Caco-2 (cell line): ENCODE measurements around the gene EZH2. TPM values are rescaled to one million over a fixed set of nuclear protein-coding genes. Genes with fewer than 3 reads are reported as not detected.

Experiments
- BruUV-seq: library from RNA; stranded (reverse); fragments of 400-500 nt; replicated peaks from 2 replicates; lab custom pipeline; 2021; lab: Mats Ljungman, UMichigan
- CTCF ChIA-PET: fragments of 300-600 bp; sonication (Branson Sonifier 250); formaldehyde crosslinking; loops from one replicate; lab custom pipeline; 2022; ENCODE audit warnings: antibody characterized with exemption; lab: Charles Lee
- POLR2A ChIA-PET: fragments of 300-600 bp; sonication (Branson Sonifier 250); formaldehyde crosslinking; loops from one replicate; lab custom pipeline; 2022; ENCODE audit warnings: antibody characterized with exemption; lab: Charles Lee
- DNase-seq, 2 experiments: peaks; one replicate each; pipeline versions ENCODE4 v3.0.0 to v3.0.0-alpha.2; 2020 to 2022
- H3K27me3 ChIP-seq: replicated peaks from 2 replicates; pipeline ENCODE4 v1.6.0; 2011; ENCODE audit warnings: low read length; ENCODE audit not compliant: control insufficient read depth, insufficient read depth
- H3K36me3 ChIP-seq: 2 replicates; pipeline ENCODE4 v1.5.1; 2011; ENCODE audit warnings: low read length; ENCODE audit not compliant: control insufficient read depth, insufficient read depth
- H3K4me1 ChIP-seq: fragments of 250-450 bp; sonication (Bioruptor Pico); 2 replicates; pipeline ENCODE4 v1.5.1; 2020; ENCODE audit warnings: mild to moderate bottlenecking
- H3K4me3 ChIP-seq: 2 replicates; pipeline ENCODE4 v1.5.1; 2011; ENCODE audit warnings: low read depth, mild to moderate bottlenecking, control low read depth, low read length
- H3K9me3 ChIP-seq: fragments of 250-450 bp; sonication (Bioruptor Pico); 2 replicates; pipeline ENCODE4 v1.5.1; 2020; ENCODE audit warnings: mild to moderate bottlenecking, moderate library complexity
- H3K27ac Mint-ChIP-seq: one replicate; pipeline ENCODE4 v1.8.0; 2022; ENCODE audit warnings: mixed read lengths; ENCODE audit not compliant: unreplicated experiment
- H3K27me3 Mint-ChIP-seq: one replicate; pipeline ENCODE4 v1.8.0; 2022; ENCODE audit warnings: mixed read lengths; ENCODE audit not compliant: insufficient read depth, unreplicated experiment
- H3K36me3 Mint-ChIP-seq: one replicate; pipeline ENCODE4 v1.8.0; 2022; ENCODE audit warnings: mild to moderate bottlenecking, mixed read lengths; ENCODE audit not compliant: insufficient read depth, unreplicated experiment
- H3K4me1 Mint-ChIP-seq: one replicate; pipeline ENCODE4 v1.8.0; 2022; ENCODE audit warnings: low read depth, mixed read lengths; ENCODE audit not compliant: unreplicated experiment
- H3K4me3 Mint-ChIP-seq: one replicate; pipeline ENCODE4 v1.8.0; 2022; ENCODE audit warnings: mild to moderate bottlenecking, moderate library complexity, mixed read lengths; ENCODE audit not compliant: unreplicated experiment
- H3K9me3 Mint-ChIP-seq: one replicate; pipeline ENCODE4 v1.8.0; 2022; ENCODE audit warnings: mixed read lengths; ENCODE audit not compliant: unreplicated experiment
- CTCF ChIP-seq, 2 experiments: fragments of 200-600 bp in 1 of 2; IDR thresholded peaks; 1 replicate in 1 of 2; 2 replicates in 1 of 2; pipeline versions ENCODE4 v1.5.1 to v1.8.0; 2011 to 2022; ENCODE audit warnings: antibody characterized with exemption in 1 of 2, control low read depth in 1 of 2, inconsistent platforms in 1 of 2, low read depth in 1 of 2, low read length in 1 of 2, mild to moderate bottlenecking in 1 of 2, moderate library complexity in 1 of 2; ENCODE audit not compliant: insufficient read depth in 1 of 2, severe bottlenecking in 1 of 2, unreplicated experiment in 1 of 2
- intact Hi-C: fragments of 100-400 bp; cut with micrococcal nuclease; formaldehyde crosslinking; loops from one replicate; pipeline ENCODE4 v1.10.0; 2022; ENCODE audit not compliant: unreplicated experiment
- total RNA-seq: library from RNA; stranded (reverse); gene quantifications from 2 replicates; pipeline ENCODE4 v1.2.3, GENCODE V29; 2022

The EZH2 gene
- total RNA-seq, 1 experiment from 2014 or later, result 63.7 TPM

- Histone ChIP-seq H3K4me3 (no peak overlapping the region), H3K4me1 (no peaks in the 10 kb centered on the region), H3K27me3 (no peaks in the 10 kb centered on the region), H3K36me3 (peaks cover 2% of the 10 kb centered on the region), H3K9me3 (no peaks in the 10 kb centered on the region)
- Mint-ChIP-seq H3K27ac (peak overlapping the region; percentile 39), H3K9me3 (no peaks in the 10 kb centered on the region), H3K4me1 (no peaks in the 10 kb centered on the region), H3K27me3 (no peaks in the 10 kb centered on the region), H3K36me3 (peaks cover 98% of the 10 kb centered on the region), H3K4me3 (no peak overlapping the region)
- ChIA-PET POLR2A (no interaction called here), CTCF (no interaction called here)
- intact Hi-C loops, result loop anchor here (2.0 to 10.0 kb wide), 2 partner anchors 160 to 298 kb away; no protein-coding TSS in a partner anchor
- no peak for DNase-seq
- TF ChIP-seq CTCF (IDR thresholded peaks at IDR 0.05; ENCODE audit: insufficient read depth in 1 of 2, low read depth in 1 of 2, low read length in 1 of 2, severe bottlenecking in 1 of 2, unreplicated experiment in 1 of 2), result no peak
- no TSS peak for BruUV-seq
Measured at GRCh38 chr7:148803094-148803493, 81.0 kb downstream of the EZH2 start.

- no peak overlapping the region for H3K27ac Mint-ChIP-seq
- Histone ChIP-seq H3K4me3 (no peak overlapping the region), H3K4me1 (no peaks in the 10 kb centered on the region), H3K9me3 (no peaks in the 10 kb centered on the region), H3K36me3 (peaks cover 2% of the 10 kb centered on the region), H3K27me3 (no peaks in the 10 kb centered on the region)
- no peak for TF ChIP-seq CTCF (IDR thresholded peaks at IDR 0.05; ENCODE audit: insufficient read depth in 1 of 2, low read depth in 1 of 2, low read length in 1 of 2, severe bottlenecking in 1 of 2, unreplicated experiment in 1 of 2)
- POLR2A ChIA-PET, result no interaction called here
- no peak for DNase-seq
- intact Hi-C loops, result loop anchor here (2.0 to 10.0 kb wide), 2 partner anchors 161 to 297 kb away; no protein-coding TSS in a partner anchor
- CTCF ChIA-PET, result no interaction called here
- no TSS peak for BruUV-seq
- no peak overlapping the region for H3K4me3 Mint-ChIP-seq
- H3K36me3 Mint-ChIP-seq, result peaks cover 97% of the 10 kb centered on the region
- H3K27me3 Mint-ChIP-seq, result no peaks in the 10 kb centered on the region
- no peaks in the 10 kb centered on the region for H3K4me1 Mint-ChIP-seq
- no peaks in the 10 kb centered on the region for H3K9me3 Mint-ChIP-seq
Measured at GRCh38 chr7:148802101-148802493, 82.0 kb downstream of the EZH2 start.

- H3K9me3 ChIP-seq, result no peaks in the 10 kb centered on the region
- no peaks in the 10 kb centered on the region for H3K27me3 ChIP-seq
- H3K4me3 ChIP-seq, result no peak overlapping the region
- TF ChIP-seq CTCF (IDR thresholded peaks at IDR 0.05; ENCODE audit: insufficient read depth in 1 of 2, low read depth in 1 of 2, low read length in 1 of 2, severe bottlenecking in 1 of 2, unreplicated experiment in 1 of 2), result no peak
- BruUV-seq, result no TSS peak
- no peak for DNase-seq
- Mint-ChIP-seq H3K9me3 (no peaks in the 10 kb centered on the region), H3K27me3 (no peaks in the 10 kb centered on the region), H3K4me3 (no peak overlapping the region), H3K36me3 (peaks cover 98% of the 10 kb centered on the region), H3K4me1 (no peaks in the 10 kb centered on the region), H3K27ac (no peak overlapping the region)
- POLR2A ChIA-PET, result no interaction called here
- peaks cover 2% of the 10 kb centered on the region for H3K36me3 ChIP-seq
- H3K4me1 ChIP-seq, result no peaks in the 10 kb centered on the region
- CTCF ChIA-PET, result no interaction called here
- intact Hi-C loops, result loop anchor here (10.0 kb wide), 1 partner anchor 296 kb away; no protein-coding TSS in a partner anchor
Measured at GRCh38 chr7:148800677-148801076, 83.4 kb downstream of the EZH2 start.
